ENCODE measurements around the gene TAOK3. TPM values are rescaled to one million over a fixed set of nuclear protein-coding genes. Genes with fewer than 3 reads are reported as not detected.

The TAOK3 gene
- total and polyA plus RNA-seq, 9 of the 15 experiments (the other 6 are each of a cell fraction or from before 2014, with no cell fraction given), result 24.3 to 83.5 (median 47.1) TPM

GRCh38 chr12:118160536-118160935 is 212.2 kb downstream of the TAOK3 start:
- no peaks in the 10 kb centered on the region; the same call in 1 of the 2 replicates for H4K20me1 ChIP-seq (replicated peaks; ENCODE audit: control insufficient read depth, insufficient read depth, low read length)
- H3K9me1 ChIP-seq (ENCODE audit: control insufficient read depth, insufficient read depth, low read length), result no peaks in the 10 kb centered on the region
- no peaks in the 10 kb centered on the region for H3K9me3 ChIP-seq (replicated peaks; ENCODE audit: control insufficient read depth, insufficient read depth, low read depth, low read length)
- POLR2A ChIA-PET, result interaction anchor here (1.0 to 1.1 kb wide), 2 partner anchors 13 to 30 kb away, joined by 3 to 4 read pairs; no protein-coding TSS in a partner anchor
- BruUV-seq (replicated peaks), result no TSS peak
- TF ChIP-seq RBM39 (optimal IDR thresholded peaks at IDR 0.05; ENCODE audit: low read depth, low read length), result no peak
- no peak for TF ChIP-seq NFE2 (IDR thresholded peaks at IDR 0.05; ENCODE audit: low read depth)
- no peak for TF ChIP-seq YY1 (IDR thresholded peaks at IDR 0.05; ENCODE audit: borderline replicate concordance in 1 of 3, control insufficient read depth in 1 of 3, extremely low read depth in 1 of 3, insufficient read depth in 3 of 3, insufficient read length in 1 of 3, insufficient replicate concordance in 2 of 3, low read depth in 1 of 3, low read length in 2 of 3)
- no peak for TF ChIP-seq DLX4 (CRISPR knock-in tag; IDR thresholded peaks at IDR 0.05)
- no peak for TF ChIP-seq ZNF263 (CRISPR knock-in tag; IDR thresholded peaks at IDR 0.05; ENCODE audit: borderline replicate concordance)
- TF ChIP-seq RBM14 (IDR thresholded peaks at IDR 0.05; ENCODE audit: borderline replicate concordance, insufficient read depth, low read depth, low read length), result no peak
- no peak for TF ChIP-seq ELF4 (CRISPR knock-in tag; IDR thresholded peaks at IDR 0.05)
- H3K27ac ChIP-seq (ENCODE audit: extremely low read depth, low read depth, low read length), result no peak overlapping the region
- H3K79me2 ChIP-seq (ENCODE audit: control insufficient read depth, insufficient read depth, low read length), result no peaks in the 10 kb centered on the region
- H3K4me1 ChIP-seq (replicated peaks in 1 of 2; ENCODE audit: control insufficient read depth in 2 of 2, insufficient read depth in 2 of 2, low read length in 2 of 2), result no peaks in the 10 kb centered on the region
- H3K27me3 ChIP-seq (ENCODE audit: control insufficient read depth in 2 of 2, insufficient read depth in 2 of 2, low read length in 2 of 2), result no peaks in the 10 kb centered on the region
- ATAC-seq (no peak), FAIRE-seq (no peak), DNase-seq (ENCODE audit: extremely low read depth in 1 of 4, low spot score in 3 of 4) (no peak)
- WGBS (ENCODE audit: insufficient coverage, low coverage, missing lambda C conversion rate), result 97% methylated on average over 3 of the region's 3 CpGs
- H3K4me2 ChIP-seq (ENCODE audit: insufficient read depth, low read length), result no peak overlapping the region
- intact Hi-C loops (cut with micrococcal nuclease) (no loop called here), in situ Hi-C loops (cut with MboI) (no loop called here)
- no peak overlapping the region for H3K9ac ChIP-seq (ENCODE audit: insufficient read depth in 1 of 2, low read depth in 2 of 2, low read length in 2 of 2)
- H3K4me3 ChIP-seq, result no peak overlapping the region
- CTCF ChIA-PET (ENCODE audit: low intra/inter-chr PET ratio), result no interaction called here
- peaks cover 69% of the 10 kb centered on the region for H3K36me3 ChIP-seq (ENCODE audit: control insufficient read depth, insufficient read depth, low read length)
- H2AFZ ChIP-seq (ENCODE audit: low read depth, low read length), result no peak overlapping the region

All from K562 (cell line).